ENCODE measurements around the gene ASXL2. TPM values are rescaled to one million over a fixed set of nuclear protein-coding genes. Genes with fewer than 3 reads are reported as not detected.

The ASXL2 gene
- total RNA-seq, 2 experiments from 2014 or later = 56.1 to 62.0 TPM

DNA sequence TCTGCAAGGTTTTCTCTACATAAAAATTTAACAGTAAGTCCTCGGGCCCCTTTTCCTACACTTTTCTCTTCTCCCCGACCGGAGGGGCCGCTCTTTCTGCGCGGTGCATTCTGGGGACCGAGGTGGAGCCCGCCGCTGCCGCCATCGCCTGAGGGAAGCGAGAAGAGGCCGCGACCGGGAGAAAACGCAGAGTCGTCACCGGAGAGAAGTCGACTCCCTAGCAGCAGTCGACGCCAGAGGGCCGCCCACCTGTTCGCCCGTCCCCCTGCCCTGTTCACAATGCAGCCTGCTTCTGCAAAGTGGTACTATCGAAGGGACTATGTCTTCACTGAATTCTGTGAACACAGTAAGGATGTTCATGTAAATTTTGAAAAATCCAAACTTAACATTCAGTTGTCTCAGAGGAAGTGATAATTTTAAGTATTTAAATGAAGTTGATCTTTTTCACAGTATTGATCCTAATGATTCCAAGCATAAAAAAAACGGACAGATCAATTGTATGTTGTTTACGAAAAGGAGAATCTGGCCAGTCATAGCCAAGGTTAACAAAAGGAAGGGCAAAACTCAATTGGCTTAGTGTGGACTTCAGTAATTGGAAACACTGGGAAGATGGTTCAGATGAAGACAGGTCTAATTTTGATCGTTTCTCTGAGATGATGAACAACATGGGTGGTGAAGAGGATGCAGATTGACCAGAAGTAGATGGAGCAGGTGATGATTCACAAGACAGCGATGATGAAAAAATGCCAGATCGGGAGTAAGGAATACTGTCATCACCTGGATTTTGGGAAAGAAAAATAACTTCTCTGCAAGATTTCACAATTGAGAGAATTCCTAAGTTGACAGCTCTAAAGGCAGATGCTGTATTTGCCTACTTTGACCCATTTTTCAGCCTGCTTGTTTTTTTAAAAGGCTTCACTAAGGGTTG is 55.8 kb downstream of the ASXL2 start:
- Mint-ChIP-seq H3K27ac (peak overlapping the region; percentile 80), H3K4me1 (peaks cover 64% of the 10 kb centered on the region), H3K27me3 (no peaks in the 10 kb centered on the region), H3K4me3 (peak overlapping the region; percentile 74), H3K36me3 (peaks cover 16% of the 10 kb centered on the region), H3K9me3 (ENCODE audit: low read depth) (no peaks in the 10 kb centered on the region)
- peak; percentile 83 for DNase-seq
- ATAC-seq = peak; percentile 67
- CTCF ChIA-PET = interaction anchor here (0.9 to 1.1 kb wide), 3 partner anchors 9 to 264 kb away, joined by 3 read pairs; no protein-coding TSS in a partner anchor

DNA sequence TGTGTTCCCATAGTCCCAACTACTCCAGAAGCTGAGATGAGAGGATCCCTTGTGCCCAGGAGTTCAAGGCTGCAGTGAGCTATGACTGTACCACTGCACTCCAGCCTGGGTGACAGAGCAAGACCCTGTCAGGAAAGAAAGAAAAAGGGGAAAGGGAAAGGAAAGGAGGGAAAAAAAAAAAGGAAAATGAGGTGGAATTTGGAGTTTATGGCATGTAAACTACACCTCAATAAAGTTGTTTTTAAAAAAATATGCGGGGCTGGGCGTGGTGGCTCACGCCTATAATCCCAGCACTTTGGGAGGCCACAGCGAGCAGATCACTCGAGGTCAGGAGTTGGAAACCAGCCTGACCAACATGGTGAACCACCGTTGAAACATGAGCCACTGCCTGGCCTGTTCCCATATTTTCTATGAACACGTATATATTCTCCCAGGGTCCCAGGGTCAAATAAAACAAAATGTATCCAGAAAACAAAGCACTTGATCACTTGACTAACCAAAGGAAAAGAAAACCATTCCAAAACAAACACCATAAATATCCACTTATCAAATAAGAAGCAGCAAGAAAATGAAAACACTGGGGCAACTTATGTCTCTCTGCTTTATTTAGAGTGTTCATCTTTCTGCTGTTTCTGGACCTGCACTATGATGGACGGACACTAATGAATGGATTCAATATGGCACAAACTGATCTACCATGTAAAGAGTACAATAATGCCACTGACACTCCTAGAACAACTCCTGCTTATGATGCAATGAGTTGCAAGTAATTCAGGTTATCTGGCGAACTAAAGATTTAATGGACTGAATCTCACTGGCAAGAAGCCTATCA is 56.8 kb downstream of the ASXL2 start:
- no peak for ATAC-seq
- DNase-seq = no peak
- peaks cover 14% of the 10 kb centered on the region for H3K36me3 Mint-ChIP-seq
- peak overlapping the region; percentile 80 for H3K27ac Mint-ChIP-seq
- CTCF ChIA-PET = no interaction called here
- H3K4me1 Mint-ChIP-seq = peaks cover 73% of the 10 kb centered on the region
- H3K9me3 Mint-ChIP-seq (ENCODE audit: low read depth) = no peaks in the 10 kb centered on the region
- no peaks in the 10 kb centered on the region for H3K27me3 Mint-ChIP-seq
- peak overlapping the region; percentile 74 for H3K4me3 Mint-ChIP-seq

GRCh38 chr2:25819597-25820039 is 58.7 kb downstream of the ASXL2 start:
- H3K9me3 Mint-ChIP-seq (ENCODE audit: low read depth) = no peaks in the 10 kb centered on the region
- no peaks in the 10 kb centered on the region for H3K27me3 Mint-ChIP-seq

DNA sequence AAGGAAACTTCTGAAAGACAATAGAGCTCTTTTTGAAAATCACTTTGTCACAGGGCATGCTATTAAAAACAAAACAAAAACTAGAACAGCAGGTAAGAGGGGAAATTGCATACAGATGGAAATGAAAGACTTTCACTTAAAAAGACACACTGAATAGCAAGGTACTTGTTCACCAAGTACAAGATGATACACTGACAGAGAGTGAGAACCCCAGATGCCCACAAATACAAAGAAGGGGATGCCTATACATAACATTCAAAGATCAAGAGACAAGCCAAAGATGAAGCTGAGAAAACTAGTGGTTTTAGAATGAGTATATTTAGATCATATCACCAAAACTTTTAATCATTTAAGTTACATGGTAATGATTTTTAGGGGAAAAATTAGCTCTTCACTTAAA is 60.7 kb downstream of the ASXL2 start:
- peak; percentile 84 for ATAC-seq
- H3K4me3 Mint-ChIP-seq = no peak overlapping the region
- H3K27me3 Mint-ChIP-seq = no peaks in the 10 kb centered on the region
- no peaks in the 10 kb centered on the region for H3K9me3 Mint-ChIP-seq (ENCODE audit: low read depth)
- peaks cover 26% of the 10 kb centered on the region for H3K36me3 Mint-ChIP-seq
- H3K4me1 Mint-ChIP-seq = peaks cover 71% of the 10 kb centered on the region
- no peak for DNase-seq
- CTCF ChIA-PET = interaction anchor here (0.7 to 3.2 kb wide), 8 partner anchors 9 to 118 kb away, joined by 3 to 11 read pairs (median 3); no protein-coding TSS in a partner anchor
- peak overlapping the region; percentile 66 for H3K27ac Mint-ChIP-seq

More at GRCh38 chr2:25819597-25820039, 58.7 kb downstream of the ASXL2 start:
- DNase-seq (no peak), ATAC-seq (no peak)
- CTCF ChIA-PET = interaction anchor here (1.0 to 3.2 kb wide), 2 partner anchors 11 to 24 kb away, joined by 3 to 11 read pairs; no protein-coding TSS in a partner anchor
- H3K27ac Mint-ChIP-seq = no peak overlapping the region
- peaks cover 70% of the 10 kb centered on the region for H3K4me1 Mint-ChIP-seq
- H3K4me3 Mint-ChIP-seq = no peak overlapping the region
- peaks cover 22% of the 10 kb centered on the region for H3K36me3 Mint-ChIP-seq

GRCh38 chr2:25817006-25817405 is 61.3 kb downstream of the ASXL2 start:
- no peak overlapping the region for H3K4me3 Mint-ChIP-seq
- peaks cover 26% of the 10 kb centered on the region for H3K36me3 Mint-ChIP-seq
- CTCF ChIA-PET = interaction anchor here (0.7 to 3.2 kb wide), 7 partner anchors 9 to 117 kb away, joined by 3 to 11 read pairs (median 3); no protein-coding TSS in a partner anchor
- no peaks in the 10 kb centered on the region for H3K27me3 Mint-ChIP-seq
- H3K9me3 Mint-ChIP-seq (ENCODE audit: low read depth) = no peaks in the 10 kb centered on the region
- no peak for ATAC-seq
- no peak for DNase-seq
- peak overlapping the region; percentile 66 for H3K27ac Mint-ChIP-seq
- H3K4me1 Mint-ChIP-seq = peaks cover 68% of the 10 kb centered on the region

DNA sequence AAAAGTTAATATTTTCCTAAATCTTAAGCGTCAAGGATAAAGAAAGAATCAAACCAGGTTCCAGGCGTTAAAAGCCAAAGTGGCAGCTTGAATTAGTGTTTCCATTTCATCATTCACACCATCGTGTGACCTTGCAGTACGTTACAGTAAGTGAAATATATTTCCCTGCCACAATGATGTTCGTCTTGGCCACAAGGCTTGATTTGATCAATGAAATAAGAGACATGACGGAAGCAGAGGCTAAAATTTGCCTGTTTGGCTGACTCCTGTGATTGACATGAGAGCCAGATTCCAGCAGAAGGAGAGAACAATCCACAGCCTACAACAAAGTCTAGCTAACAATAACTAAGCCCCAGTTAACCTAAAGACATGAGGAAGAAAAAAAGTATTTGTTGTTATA is 62.0 kb downstream of the ASXL2 start:
- Mint-ChIP-seq H3K9me3 (ENCODE audit: low read depth) (no peaks in the 10 kb centered on the region), H3K4me3 (no peak overlapping the region), H3K27me3 (no peaks in the 10 kb centered on the region), H3K36me3 (peaks cover 26% of the 10 kb centered on the region), H3K4me1 (peaks cover 61% of the 10 kb centered on the region), H3K27ac (peak overlapping the region; percentile 72)
- no peak for ATAC-seq
- CTCF ChIA-PET = interaction anchor here (0.8 to 1.3 kb wide), 2 partner anchors 14 to 116 kb away, joined by 3 read pairs; no protein-coding TSS in a partner anchor
- DNase-seq = no peak

DNA sequence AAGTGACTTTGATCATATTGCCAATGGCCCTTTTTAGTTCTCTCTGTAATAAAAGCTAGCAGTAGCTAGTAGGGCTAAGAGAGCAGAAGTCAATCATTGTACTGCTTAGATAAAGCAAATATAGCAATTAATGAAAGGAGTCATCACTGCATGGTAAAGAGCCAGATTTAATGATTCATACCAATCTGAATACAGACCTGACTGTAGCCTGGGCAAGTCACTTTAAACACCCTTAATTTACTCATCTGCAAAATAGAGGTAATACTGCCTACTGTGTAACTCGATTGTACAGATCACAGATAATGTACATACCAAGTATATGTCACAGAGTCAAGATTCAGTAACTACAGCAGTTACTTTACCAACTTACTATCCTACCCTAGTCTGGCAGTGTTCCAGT is 63.6 kb downstream of the ASXL2 start:
- ATAC-seq (no peak), DNase-seq (no peak)
- peaks cover 27% of the 10 kb centered on the region for H3K36me3 Mint-ChIP-seq
- H3K9me3 Mint-ChIP-seq (ENCODE audit: low read depth) = no peaks in the 10 kb centered on the region
- peaks cover 63% of the 10 kb centered on the region for H3K4me1 Mint-ChIP-seq
- H3K27me3 Mint-ChIP-seq = no peaks in the 10 kb centered on the region
- H3K27ac Mint-ChIP-seq = no peak overlapping the region
- no peak overlapping the region for H3K4me3 Mint-ChIP-seq
- CTCF ChIA-PET = interaction anchor here (0.6 to 1.3 kb wide), 2 partner anchors 18 to 25 kb away, joined by 3 read pairs; no protein-coding TSS in a partner anchor

- peaks cover 62% of the 10 kb centered on the region for H3K4me1 Mint-ChIP-seq
- H3K4me3 Mint-ChIP-seq = no peak overlapping the region
- ATAC-seq (no peak), DNase-seq (no peak)
- H3K36me3 Mint-ChIP-seq = peaks cover 25% of the 10 kb centered on the region
- H3K9me3 Mint-ChIP-seq (ENCODE audit: low read depth) = no peaks in the 10 kb centered on the region
- no peaks in the 10 kb centered on the region for H3K27me3 Mint-ChIP-seq
- H3K27ac Mint-ChIP-seq = no peak overlapping the region
- CTCF ChIA-PET = interaction anchor here (1.0 to 2.1 kb wide), 4 partner anchors 16 to 111 kb away, joined by 4 to 6 read pairs (median 4); no protein-coding TSS in a partner anchor
Observed at GRCh38 chr2:25810428-25810827, 67.9 kb downstream of the ASXL2 start.

- H3K27ac Mint-ChIP-seq = peak overlapping the region; percentile 19
- no peaks in the 10 kb centered on the region for H3K9me3 Mint-ChIP-seq (ENCODE audit: low read depth)
- H3K4me1 Mint-ChIP-seq = peaks cover 60% of the 10 kb centered on the region
- H3K36me3 Mint-ChIP-seq = peaks cover 23% of the 10 kb centered on the region
- DNase-seq = no peak
- H3K27me3 Mint-ChIP-seq = no peaks in the 10 kb centered on the region
- CTCF ChIA-PET = interaction anchor here (1.0 to 3.1 kb wide), 6 partner anchors 9 to 110 kb away, joined by 4 to 11 read pairs (median 5); no protein-coding TSS in a partner anchor
- no peak for ATAC-seq
- H3K4me3 Mint-ChIP-seq = no peak overlapping the region
Observed at GRCh38 chr2:25809646-25810045, 68.6 kb downstream of the ASXL2 start.

DNA sequence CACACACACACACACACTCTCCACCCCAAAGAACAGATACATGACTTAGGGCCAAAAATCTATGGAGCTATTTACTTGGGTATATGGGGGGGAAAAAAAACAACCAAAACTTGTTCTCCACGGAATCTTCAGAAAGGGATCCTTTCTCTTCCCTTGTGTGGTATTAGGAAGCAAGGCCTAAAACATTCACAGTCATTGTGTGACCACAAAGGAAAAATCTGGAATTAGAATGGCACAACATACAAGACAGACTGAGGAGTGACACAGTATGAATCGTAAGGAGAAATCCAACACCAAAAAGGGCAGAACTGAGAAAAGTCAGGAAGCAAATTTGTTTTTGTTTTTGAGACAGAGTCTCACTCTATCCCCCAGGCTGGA is 70.3 kb downstream of the ASXL2 start:
- peaks cover 63% of the 10 kb centered on the region for H3K4me1 Mint-ChIP-seq
- ATAC-seq (no peak), DNase-seq (no peak)
- no peaks in the 10 kb centered on the region for H3K27me3 Mint-ChIP-seq
- no peak overlapping the region for H3K4me3 Mint-ChIP-seq
- CTCF ChIA-PET = interaction anchor here (1.1 to 3.1 kb wide), 2 partner anchors 11 to 26 kb away, joined by 3 to 11 read pairs; no protein-coding TSS in a partner anchor
- H3K36me3 Mint-ChIP-seq = peaks cover 35% of the 10 kb centered on the region
- H3K27ac Mint-ChIP-seq = no peak overlapping the region
- no peaks in the 10 kb centered on the region for H3K9me3 Mint-ChIP-seq (ENCODE audit: low read depth)

GRCh38 chr2:25806941-25807340 is 71.3 kb downstream of the ASXL2 start:
- Mint-ChIP-seq H3K27me3 (no peaks in the 10 kb centered on the region), H3K4me3 (no peak overlapping the region), H3K36me3 (peaks cover 35% of the 10 kb centered on the region), H3K9me3 (ENCODE audit: low read depth) (no peaks in the 10 kb centered on the region), H3K27ac (no peak overlapping the region), H3K4me1 (peaks cover 62% of the 10 kb centered on the region)
- CTCF ChIA-PET = interaction anchor here (3.1 kb wide), 1 partner anchor 12 kb away, joined by 11 read pairs; no protein-coding TSS in a partner anchor
- ATAC-seq = no peak
- no peak for DNase-seq

DNA sequence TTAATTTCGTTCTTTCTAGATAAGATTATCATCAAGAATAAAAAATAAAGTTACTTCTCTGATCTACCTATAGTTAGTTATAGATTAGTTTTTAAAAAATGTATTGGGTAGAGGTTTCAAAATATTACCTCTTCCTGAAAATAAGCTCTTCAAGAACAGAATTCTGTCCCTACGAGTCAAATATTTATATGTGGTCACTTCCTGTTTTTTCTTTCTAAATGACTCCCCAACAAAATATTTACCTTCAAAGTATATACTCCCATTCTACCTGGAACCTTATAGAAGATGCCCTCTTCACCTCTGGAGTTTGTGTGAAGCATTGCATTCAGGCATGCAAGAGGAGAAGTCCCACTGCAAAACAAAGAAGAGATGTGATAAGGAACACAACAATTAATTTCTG is 72.3 kb downstream of the ASXL2 start:
- Mint-ChIP-seq H3K4me3 (no peak overlapping the region), H3K27ac (no peak overlapping the region), H3K27me3 (no peaks in the 10 kb centered on the region), H3K9me3 (ENCODE audit: low read depth) (no peaks in the 10 kb centered on the region), H3K4me1 (peaks cover 66% of the 10 kb centered on the region), H3K36me3 (peaks cover 39% of the 10 kb centered on the region)
- ATAC-seq (no peak), DNase-seq (no peak)
- CTCF ChIA-PET = no interaction called here

- ATAC-seq (peak; percentile 81), DNase-seq (no peak)
- Mint-ChIP-seq H3K9me3 (ENCODE audit: low read depth) (no peaks in the 10 kb centered on the region), H3K4me1 (peaks cover 61% of the 10 kb centered on the region), H3K27me3 (no peaks in the 10 kb centered on the region), H3K27ac (peak overlapping the region; percentile 80), H3K36me3 (peaks cover 37% of the 10 kb centered on the region), H3K4me3 (no peak overlapping the region)
- CTCF ChIA-PET = interaction anchor here (1.0 to 1.4 kb wide), 3 partner anchors 10 to 146 kb away, joined by 3 to 7 read pairs (median 4); no protein-coding TSS in a partner anchor
Observed at GRCh38 chr2:25804338-25804737, 73.9 kb downstream of the ASXL2 start.
